Breast epithelium (tissue), 3 donors: ENCODE data around the gene SLC11A1.

Source experiments
- POLR2A ChIP-seq: fragments of 450-650 bp; IDR thresholded peaks from one replicate; pipeline ENCODE4 v1.6.1; 2016; ENCODE audit warnings: antibody characterized with exemption, mild to moderate bottlenecking, moderate library complexity
- POLR2AphosphoS5 ChIP-seq, 3 donors: sonication (generic); formaldehyde crosslinking; IDR thresholded peaks; one replicate each; pipeline ENCODE4 v1.6.1; 2017; ENCODE audit warnings: antibody characterized with exemption in 3 of 3
- TF ChIP-seq, protein P1 (sequence below), 3 donors: fragments of 450-650 bp; IDR thresholded peaks; one replicate each; pipeline ENCODE4 v1.5.1; 2016 to 2017; ENCODE audit warnings: antibody characterized with exemption in 3 of 3, mild to moderate bottlenecking in 3 of 3, moderate library complexity in 3 of 3

DNA sequence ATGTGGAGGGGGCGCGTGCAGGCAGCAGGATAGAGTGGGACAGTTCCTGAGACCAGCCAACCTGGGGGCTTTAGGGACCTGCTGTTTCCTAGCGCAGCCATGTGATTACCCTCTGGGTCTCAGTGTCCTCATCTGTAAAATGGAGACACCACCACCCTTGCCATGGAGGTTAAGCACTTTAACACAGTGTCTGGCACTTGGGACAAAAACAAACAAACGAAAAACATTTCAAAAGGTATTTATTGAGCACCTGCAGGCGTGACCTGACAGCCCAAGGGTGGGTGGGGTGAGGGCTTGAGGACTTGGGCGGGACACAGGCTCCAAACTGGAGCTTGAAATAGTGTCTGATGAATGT lies 13.0 kb downstream of the SLC11A1 start:
- TF ChIP-seq, protein P1, sequence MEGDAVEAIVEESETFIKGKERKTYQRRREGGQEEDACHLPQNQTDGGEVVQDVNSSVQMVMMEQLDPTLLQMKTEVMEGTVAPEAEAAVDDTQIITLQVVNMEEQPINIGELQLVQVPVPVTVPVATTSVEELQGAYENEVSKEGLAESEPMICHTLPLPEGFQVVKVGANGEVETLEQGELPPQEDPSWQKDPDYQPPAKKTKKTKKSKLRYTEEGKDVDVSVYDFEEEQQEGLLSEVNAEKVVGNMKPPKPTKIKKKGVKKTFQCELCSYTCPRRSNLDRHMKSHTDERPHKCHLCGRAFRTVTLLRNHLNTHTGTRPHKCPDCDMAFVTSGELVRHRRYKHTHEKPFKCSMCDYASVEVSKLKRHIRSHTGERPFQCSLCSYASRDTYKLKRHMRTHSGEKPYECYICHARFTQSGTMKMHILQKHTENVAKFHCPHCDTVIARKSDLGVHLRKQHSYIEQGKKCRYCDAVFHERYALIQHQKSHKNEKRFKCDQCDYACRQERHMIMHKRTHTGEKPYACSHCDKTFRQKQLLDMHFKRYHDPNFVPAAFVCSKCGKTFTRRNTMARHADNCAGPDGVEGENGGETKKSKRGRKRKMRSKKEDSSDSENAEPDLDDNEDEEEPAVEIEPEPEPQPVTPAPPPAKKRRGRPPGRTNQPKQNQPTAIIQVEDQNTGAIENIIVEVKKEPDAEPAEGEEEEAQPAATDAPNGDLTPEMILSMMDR (IDR thresholded peaks at IDR 0.05), result no peak
- no peak for TF ChIP-seq POLR2AphosphoS5 (IDR thresholded peaks at IDR 0.05)
- no peak for TF ChIP-seq POLR2A
